Astrocyte (in vitro differentiated cells and primary cell): ENCODE results near the gene CFAP45. TPM values are rescaled to one million over a fixed set of nuclear protein-coding genes. Genes with fewer than 3 reads are reported as not detected.

Experiments used
- DNase-seq: peaks from one replicate; pipeline ENCODE4 v3.0.0-alpha.2; 2010; ENCODE audit warnings: low read depth
- FAIRE-seq: peaks from 2 replicates; lab custom pipeline; 2011; peaks lifted over from hg19 to GRCh38; lab: Jason Lieb, UNC
- H2AFZ ChIP-seq: 2 replicates; pipeline ENCODE4 v1.6.0; 2012; ENCODE audit warnings: low read depth, low read length, inconsistent platforms
- H3K27ac ChIP-seq: 2 replicates; pipeline ENCODE4 v1.5.1; 2011; ENCODE audit warnings: low read depth, low read length, inconsistent platforms
- H3K27me3 ChIP-seq: 2 replicates; pipeline ENCODE4 v1.6.0; 2011; ENCODE audit warnings: low read length, inconsistent platforms; ENCODE audit not compliant: insufficient read depth
- H3K36me3 ChIP-seq: 2 replicates; pipeline ENCODE4 v1.5.1; 2011; ENCODE audit warnings: low read length, inconsistent platforms; ENCODE audit not compliant: insufficient read depth
- H3K4me1 ChIP-seq: 2 replicates; pipeline ENCODE4 v1.5.1; 2011; ENCODE audit warnings: low read length, inconsistent platforms; ENCODE audit not compliant: insufficient read depth
- H3K4me2 ChIP-seq: 2 replicates; pipeline ENCODE4 v1.6.0; 2012; ENCODE audit warnings: low read length, inconsistent platforms
- H3K4me3 ChIP-seq: 2 replicates; pipeline ENCODE4 v1.5.1; 2011; ENCODE audit warnings: low read depth, mild to moderate bottlenecking, low read length, inconsistent platforms; ENCODE audit not compliant: insufficient read depth
- H3K79me2 ChIP-seq: 2 replicates; pipeline ENCODE4 v1.6.0; 2012; ENCODE audit warnings: mild to moderate bottlenecking, low read length, inconsistent platforms; ENCODE audit not compliant: insufficient read depth
- H3K9ac ChIP-seq: 2 replicates; pipeline ENCODE4 v1.6.0; 2012; ENCODE audit warnings: mild to moderate bottlenecking, low read length, inconsistent platforms
- H3K9me3 ChIP-seq: 2 replicates; pipeline ENCODE4 v1.5.1; 2012; ENCODE audit warnings: low read depth, mild to moderate bottlenecking, low read length, inconsistent platforms; ENCODE audit not compliant: insufficient read depth
- H4K20me1 ChIP-seq: 2 replicates; pipeline ENCODE4 v1.6.0; 2012; ENCODE audit warnings: low read length, inconsistent platforms; ENCODE audit not compliant: insufficient read depth
- H3K27ac Mint-ChIP-seq: one replicate; pipeline ENCODE4 v1.8.0; 2021; ENCODE audit warnings: mild to moderate bottlenecking, mixed read lengths; ENCODE audit not compliant: unreplicated experiment
- H3K27me3 Mint-ChIP-seq: one replicate; pipeline ENCODE4 v1.8.0; 2021; ENCODE audit warnings: low read depth, mixed read lengths; ENCODE audit not compliant: unreplicated experiment
- H3K36me3 Mint-ChIP-seq: one replicate; pipeline ENCODE4 v1.8.0; 2021; ENCODE audit warnings: low read depth, mixed read lengths; ENCODE audit not compliant: unreplicated experiment
- H3K4me1 Mint-ChIP-seq: one replicate; pipeline ENCODE4 v1.8.0; 2021; ENCODE audit warnings: low read depth, mixed read lengths; ENCODE audit not compliant: unreplicated experiment
- H3K4me3 Mint-ChIP-seq: one replicate; pipeline ENCODE4 v1.8.0; 2021; ENCODE audit warnings: mild to moderate bottlenecking, moderate library complexity, mixed read lengths; ENCODE audit not compliant: unreplicated experiment
- H3K9me3 Mint-ChIP-seq: one replicate; pipeline ENCODE4 v1.8.0; 2021; ENCODE audit warnings: mild to moderate bottlenecking, mixed read lengths; ENCODE audit not compliant: unreplicated experiment
- EZH2 ChIP-seq: IDR thresholded peaks from 2 replicates; pipeline ENCODE4 v1.6.1; 2012; ENCODE audit warnings: mild to moderate bottlenecking, low read length, inconsistent platforms; ENCODE audit not compliant: insufficient read depth
- total RNA-seq: library from RNA; stranded (reverse); gene quantifications from 2 replicates; pipeline ENCODE4 v1.2.1, GENCODE V29; 2021
- TF ChIP-seq, protein P1 (sequence below): IDR thresholded peaks from 2 replicates; pipeline ENCODE4 v1.5.1; 2011; ENCODE audit warnings: low read depth, mild to moderate bottlenecking, inconsistent platforms, low read length, moderate library complexity; ENCODE audit not compliant: insufficient read depth

The CFAP45 gene
- total RNA-seq, 1 donor from 2014 or later = 3.2 TPM

DNA sequence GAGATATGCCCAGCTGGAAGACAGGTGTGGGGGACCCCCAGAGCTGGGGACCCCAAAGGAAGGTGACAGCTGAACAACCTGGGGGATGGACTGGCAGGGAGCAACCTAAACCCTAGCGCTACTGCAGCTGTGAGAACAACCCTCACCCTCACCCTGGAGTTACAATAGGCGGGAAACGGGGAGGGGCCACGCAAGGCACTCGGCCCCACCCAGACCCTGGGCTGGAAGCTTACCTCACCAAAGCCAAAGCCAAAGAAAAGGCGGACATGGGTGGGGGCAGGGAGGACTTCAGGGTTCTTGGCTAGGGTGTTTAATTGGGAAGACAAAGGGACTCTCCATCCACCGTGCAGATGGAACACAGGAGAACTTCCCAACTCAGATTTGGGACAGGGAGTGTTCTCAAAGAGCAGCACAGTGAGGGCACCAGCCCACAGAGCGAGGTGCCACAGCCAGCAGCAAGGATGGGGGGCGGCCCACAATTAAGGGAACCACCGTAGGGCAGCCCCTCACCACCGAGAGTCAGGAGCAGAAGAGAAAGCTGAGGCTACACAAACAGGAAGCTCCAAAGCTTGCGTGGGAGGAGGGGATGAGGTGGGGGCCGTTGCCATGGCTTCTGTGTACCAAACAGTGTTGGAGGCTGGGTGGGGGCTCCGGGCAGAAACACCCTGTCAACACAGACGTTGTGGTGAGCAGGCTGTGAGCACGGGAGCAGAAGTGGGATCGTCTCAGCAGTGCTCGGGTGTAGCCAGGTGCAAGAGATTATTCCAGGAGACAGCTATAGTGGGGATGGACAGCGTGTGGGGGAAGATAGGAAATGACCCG is 23.4 kb upstream of the CFAP45 start:
- H3K4me3 Mint-ChIP-seq = peak overlapping the region; percentile 90
- no peak for FAIRE-seq
- peak; percentile 85 for DNase-seq
- H3K36me3 Mint-ChIP-seq = peaks cover 14% of the 10 kb centered on the region
- peak overlapping the region; percentile 98 for H3K4me2 ChIP-seq
- H3K27me3 ChIP-seq = no peaks in the 10 kb centered on the region
- peaks cover 25% of the 10 kb centered on the region for H3K36me3 ChIP-seq
- H3K79me2 ChIP-seq = peaks cover 73% of the 10 kb centered on the region
- no peaks in the 10 kb centered on the region for H3K9me3 Mint-ChIP-seq
- peak overlapping the region; percentile 98 for H3K4me3 ChIP-seq
- peak overlapping the region; percentile 99 for H3K27ac Mint-ChIP-seq
- H3K4me1 Mint-ChIP-seq = peaks cover 40% of the 10 kb centered on the region
- peaks cover 56% of the 10 kb centered on the region for H4K20me1 ChIP-seq
- TF ChIP-seq EZH2 = no peak
- TF ChIP-seq, protein P1, sequence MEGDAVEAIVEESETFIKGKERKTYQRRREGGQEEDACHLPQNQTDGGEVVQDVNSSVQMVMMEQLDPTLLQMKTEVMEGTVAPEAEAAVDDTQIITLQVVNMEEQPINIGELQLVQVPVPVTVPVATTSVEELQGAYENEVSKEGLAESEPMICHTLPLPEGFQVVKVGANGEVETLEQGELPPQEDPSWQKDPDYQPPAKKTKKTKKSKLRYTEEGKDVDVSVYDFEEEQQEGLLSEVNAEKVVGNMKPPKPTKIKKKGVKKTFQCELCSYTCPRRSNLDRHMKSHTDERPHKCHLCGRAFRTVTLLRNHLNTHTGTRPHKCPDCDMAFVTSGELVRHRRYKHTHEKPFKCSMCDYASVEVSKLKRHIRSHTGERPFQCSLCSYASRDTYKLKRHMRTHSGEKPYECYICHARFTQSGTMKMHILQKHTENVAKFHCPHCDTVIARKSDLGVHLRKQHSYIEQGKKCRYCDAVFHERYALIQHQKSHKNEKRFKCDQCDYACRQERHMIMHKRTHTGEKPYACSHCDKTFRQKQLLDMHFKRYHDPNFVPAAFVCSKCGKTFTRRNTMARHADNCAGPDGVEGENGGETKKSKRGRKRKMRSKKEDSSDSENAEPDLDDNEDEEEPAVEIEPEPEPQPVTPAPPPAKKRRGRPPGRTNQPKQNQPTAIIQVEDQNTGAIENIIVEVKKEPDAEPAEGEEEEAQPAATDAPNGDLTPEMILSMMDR = no peak
- no peaks in the 10 kb centered on the region for H3K27me3 Mint-ChIP-seq
- peaks cover 36% of the 10 kb centered on the region for H3K4me1 ChIP-seq
- no peaks in the 10 kb centered on the region for H3K9me3 ChIP-seq
- H3K9ac ChIP-seq = peak overlapping the region; percentile 99
- H3K27ac ChIP-seq = peak overlapping the region; percentile 100
- H2AFZ ChIP-seq = no peak overlapping the region

DNA sequence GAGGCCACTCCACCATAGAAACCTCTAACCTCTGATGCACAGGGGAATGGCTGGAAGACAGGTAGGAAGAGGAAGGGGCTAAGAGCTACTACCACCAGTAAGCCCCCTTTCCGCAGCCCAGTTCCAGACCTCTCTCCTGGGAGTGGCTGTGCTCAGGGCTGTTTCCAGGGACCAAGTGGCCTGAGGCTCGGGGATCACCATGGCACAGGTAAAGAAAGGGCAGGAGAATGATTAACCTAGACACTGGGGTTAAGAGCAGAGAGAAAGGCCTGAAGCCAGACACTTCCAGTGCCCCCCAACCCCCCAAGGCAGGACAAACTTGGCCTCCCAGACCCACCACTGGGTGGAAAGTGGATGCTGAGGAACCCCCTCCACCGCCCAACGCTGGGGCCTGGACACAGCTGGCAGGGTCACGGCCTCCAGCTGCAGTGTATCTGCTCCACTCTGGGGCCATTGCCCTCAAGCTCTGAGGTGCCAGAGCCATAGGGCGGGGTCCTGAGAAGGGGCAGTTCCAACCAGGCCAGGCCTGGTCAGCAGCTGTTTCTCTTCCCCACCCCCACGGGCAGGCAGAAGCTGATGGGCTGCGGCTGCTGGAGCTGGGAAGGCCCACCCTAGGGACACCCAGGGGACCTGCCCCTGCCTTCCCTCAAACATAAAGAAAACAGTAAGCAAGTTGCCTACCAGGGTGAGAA is 22.7 kb upstream of the CFAP45 start:
- H3K9me3 ChIP-seq = no peaks in the 10 kb centered on the region
- H4K20me1 ChIP-seq = peaks cover 61% of the 10 kb centered on the region
- peaks cover 41% of the 10 kb centered on the region for H3K4me1 ChIP-seq
- peak overlapping the region; percentile 99 for H3K27ac Mint-ChIP-seq
- H3K27ac ChIP-seq = peak overlapping the region; percentile 100
- H3K4me3 Mint-ChIP-seq = peak overlapping the region; percentile 90
- H3K36me3 Mint-ChIP-seq = peaks cover 21% of the 10 kb centered on the region
- H3K4me1 Mint-ChIP-seq = peaks cover 45% of the 10 kb centered on the region
- TF ChIP-seq, protein P1 = no peak
- TF ChIP-seq EZH2 = no peak
- H3K79me2 ChIP-seq = peaks cover 76% of the 10 kb centered on the region
- no peaks in the 10 kb centered on the region for H3K27me3 Mint-ChIP-seq
- no peak for DNase-seq
- peak overlapping the region; percentile 98 for H3K4me2 ChIP-seq
- no peaks in the 10 kb centered on the region for H3K27me3 ChIP-seq
- H2AFZ ChIP-seq = no peak overlapping the region
- FAIRE-seq = no peak
- peak overlapping the region; percentile 98 for H3K4me3 ChIP-seq
- peaks cover 26% of the 10 kb centered on the region for H3K36me3 ChIP-seq
- H3K9me3 Mint-ChIP-seq = no peaks in the 10 kb centered on the region
- H3K9ac ChIP-seq = peak overlapping the region; percentile 99
